HG02763 (cell line): Measurements from ENCODE around the gene HOXD11.

Source experiments
- ATAC-seq: cut with Tn5 transposase; IDR thresholded peaks from one replicate; pipeline ENCODE4 v1.9.1; 2021; ENCODE audit warnings: mild to moderate bottlenecking, moderate library complexity; ENCODE audit not compliant: unreplicated experiment

HOXD11 gene

GRCh38 chr2:176147210-176147799 lies 40.2 kb downstream of the HOXD11 start:
- ATAC-seq: no peak

- no peak for ATAC-seq
These were observed 40.9 kb downstream of the HOXD11 start for GRCh38 chr2:176147800-176148496.

GRCh38 chr2:176148751-176149421 lies 41.8 kb downstream of the HOXD11 start:
- ATAC-seq: no peak

- no peak for ATAC-seq
These were observed 42.4 kb downstream of the HOXD11 start for GRCh38 chr2:176149481-176149938.

- ATAC-seq: no peak
These were observed 43.0 kb downstream of the HOXD11 start for GRCh38 chr2:176149939-176150583.

GRCh38 chr2:176150584-176151441 lies 43.7 kb downstream of the HOXD11 start:
- ATAC-seq: no peak

GRCh38 chr2:176151442-176152287 lies 44.6 kb downstream of the HOXD11 start, which contains the start of gene HOXD4:
TSS of gene HOXD4 (plus strand) at chr2:176151550. CDS start at chr2:176151634, 84 bp downstream.
- no peak for ATAC-seq

- ATAC-seq: no peak
These were observed 45.5 kb downstream of the HOXD11 start for GRCh38 chr2:176152350-176153181.

- ATAC-seq: no peak
These were observed 47.6 kb downstream of the HOXD11 start for GRCh38 chr2:176154576-176155252.

- no peak for ATAC-seq
These were observed 48.4 kb downstream of the HOXD11 start for GRCh38 chr2:176155356-176156044.

GRCh38 chr2:176156301-176156806 lies 49.3 kb downstream of the HOXD11 start:
- ATAC-seq: no peak

GRCh38 chr2:176156807-176157498 lies 49.9 kb downstream of the HOXD11 start, which contains the start of gene HOXD3:
TSS of gene HOXD3 (plus strand) at chr2:176157307. CDS start at chr2:176169115, 11,808 bp downstream.
- no peak for ATAC-seq

GRCh38 chr2:176157499-176158185 lies 50.6 kb downstream of the HOXD11 start:
- no peak for ATAC-seq

GRCh38 chr2:176158186-176158591 lies 51.1 kb downstream of the HOXD11 start:
- ATAC-seq: no peak

GRCh38 chr2:176158855-176159662 lies 52.0 kb downstream of the HOXD11 start:
- ATAC-seq: no peak
